ENCODE results near the gene POLR3C. TPM values are rescaled to one million over a fixed set of nuclear protein-coding genes. Genes with fewer than 3 reads are reported as not detected.
"Not testable (repeated sequence)": the region's sequence is repeated elsewhere in the genome, so short reads cannot be mapped to it uniquely, and the experiment has no call there.

Gene POLR3C
- total and polyA plus RNA-seq, 2 experiments from 2014 or later, result 15.1 to 23.9 TPM

- not testable (repeated sequence) for H3K4me1 Mint-ChIP-seq; H3K4me3 ChIP-seq; DNase-seq (ENCODE audit: low spot score)
Observed at GRCh38 chr1:145812977-145813810, 10.8 kb upstream of the POLR3C start.

GRCh38 chr1:145818095-145818494 lies 5.9 kb upstream of the POLR3C start:
- not testable (repeated sequence) for H3K4me1 ChIP-seq (ENCODE audit: insufficient read depth); H4K20me1 ChIP-seq (replicated peaks; ENCODE audit: insufficient read depth); H3K4me2 ChIP-seq; H3K36me3 ChIP-seq (ENCODE audit: insufficient read depth); H3K36me3 Mint-ChIP-seq (ENCODE audit: low read depth); H3K27ac Mint-ChIP-seq; H3K9me2 ChIP-seq (ENCODE audit: insufficient read depth); H2AFZ ChIP-seq; H3K27me3 ChIP-seq (ENCODE audit: insufficient read depth); H3K4me1 Mint-ChIP-seq; ATAC-seq; H3K27ac ChIP-seq (ENCODE audit: low read depth); H3K9me3 Mint-ChIP-seq; DNase-seq (ENCODE audit: low spot score); H3K27me3 Mint-ChIP-seq (ENCODE audit: insufficient read depth, low read depth, poor library complexity); H3K4me3 ChIP-seq; H3K4me3 Mint-ChIP-seq; H3F3A ChIP-seq (replicated peaks; ENCODE audit: low read depth)
- H3K79me2 ChIP-seq (replicated peaks; ENCODE audit: insufficient read depth), result peaks cover 16% of the 10 kb centered on the region

More at GRCh38 chr1:145812977-145813810, 10.8 kb upstream of the POLR3C start:
- not testable (repeated sequence) for H3K79me2 ChIP-seq (replicated peaks; ENCODE audit: insufficient read depth); H3K36me3 Mint-ChIP-seq (ENCODE audit: low read depth); H3K9me2 ChIP-seq (ENCODE audit: insufficient read depth); H3K27ac Mint-ChIP-seq; H3K36me3 ChIP-seq (ENCODE audit: insufficient read depth); H3K4me1 ChIP-seq (ENCODE audit: insufficient read depth); H2AFZ ChIP-seq; H3K9me3 Mint-ChIP-seq; H3F3A ChIP-seq (replicated peaks; ENCODE audit: low read depth); H4K20me1 ChIP-seq (replicated peaks; ENCODE audit: insufficient read depth); H3K4me3 Mint-ChIP-seq; ATAC-seq; H3K4me2 ChIP-seq; H3K27me3 ChIP-seq (ENCODE audit: insufficient read depth); H3K27me3 Mint-ChIP-seq (ENCODE audit: insufficient read depth, low read depth, poor library complexity); H3K27ac ChIP-seq (ENCODE audit: low read depth)

- not testable (repeated sequence) for H3K4me3 Mint-ChIP-seq; H3K9me3 Mint-ChIP-seq; H3F3A ChIP-seq (replicated peaks; ENCODE audit: low read depth); H3K27me3 Mint-ChIP-seq (ENCODE audit: insufficient read depth, low read depth, poor library complexity); H2AFZ ChIP-seq; H3K4me3 ChIP-seq; H3K4me2 ChIP-seq; H3K4me1 ChIP-seq (ENCODE audit: insufficient read depth); H4K20me1 ChIP-seq (replicated peaks; ENCODE audit: insufficient read depth); ATAC-seq; H3K27ac Mint-ChIP-seq; H3K4me1 Mint-ChIP-seq; H3K27ac ChIP-seq (ENCODE audit: low read depth); H3K9me2 ChIP-seq (ENCODE audit: insufficient read depth); DNase-seq (ENCODE audit: low spot score); H3K27me3 ChIP-seq (ENCODE audit: insufficient read depth)
- peaks cover 28% of the 10 kb centered on the region for H3K36me3 Mint-ChIP-seq (ENCODE audit: low read depth)
- Histone ChIP-seq H3K79me2 (replicated peaks; ENCODE audit: insufficient read depth) (peaks cover 29% of the 10 kb centered on the region), H3K36me3 (ENCODE audit: insufficient read depth) (peaks cover 16% of the 10 kb centered on the region; the same call in 1 of the 2 replicates)
Observed at GRCh38 chr1:145822779-145823331, 1.1 kb upstream of the POLR3C start.

GRCh38 chr1:145824499-145824842 lies 471 bp downstream of the POLR3C start:
- Histone ChIP-seq H4K20me1 (replicated peaks; ENCODE audit: insufficient read depth) (no peaks in the 10 kb centered on the region), H3K9me2 (ENCODE audit: insufficient read depth) (no peaks in the 10 kb centered on the region), H3K79me2 (replicated peaks; ENCODE audit: insufficient read depth) (peaks cover 29% of the 10 kb centered on the region), H3K4me3 (peak overlapping the region; percentile 85), H2AFZ (peak overlapping the region; percentile 92), H3K4me2 (peak overlapping the region; percentile 91), H3K4me1 (ENCODE audit: insufficient read depth) (peaks cover 8% of the 10 kb centered on the region), H3K36me3 (ENCODE audit: insufficient read depth) (peaks cover 32% of the 10 kb centered on the region), H3K27ac (ENCODE audit: low read depth) (peak overlapping the region; percentile 90), H3K27me3 (ENCODE audit: insufficient read depth) (no peaks in the 10 kb centered on the region), H3F3A (replicated peaks; ENCODE audit: low read depth) (0 out of 2 replicates have a peak, but pooled peaks cover 6% of the 10 kb centered on the region)
- H3K4me3 Mint-ChIP-seq, result peak overlapping the region; percentile 99
- no peaks in the 10 kb centered on the region for H3K9me3 Mint-ChIP-seq
- peaks cover 41% of the 10 kb centered on the region for H3K36me3 Mint-ChIP-seq (ENCODE audit: low read depth)
- peaks cover 5% of the 10 kb centered on the region for H3K27me3 Mint-ChIP-seq (ENCODE audit: insufficient read depth, low read depth, poor library complexity)
- peak overlapping the region; percentile 99 for H3K27ac Mint-ChIP-seq
- peaks cover 2% of the 10 kb centered on the region; the same call in 2 of the 3 replicates for H3K4me1 Mint-ChIP-seq
- DNase-seq (ENCODE audit: low spot score) (no peak), ATAC-seq (no peak)
- no peak for TF ChIP-seq ZNF114 (CRISPR knock-in tag; IDR thresholded peaks at IDR 0.05)
- TF ChIP-seq REST (IDR thresholded peaks at IDR 0.05; ENCODE audit: unreplicated experiment), result no peak
- no peak for TF ChIP-seq CREB1 (CRISPR knock-in tag; IDR thresholded peaks at IDR 0.05; ENCODE audit: low read depth)
- TF ChIP-seq ETS1 (IDR thresholded peaks at IDR 0.05), result no peak
- TF ChIP-seq STAT1 (IDR thresholded peaks at IDR 0.05; ENCODE audit: unreplicated experiment), result no peak

Data from GM23338 (cell line).